SK-N-MC (cell line): Measurements from ENCODE around the gene EME2.

Experiments
- EZH2 ChIP-seq: fragments of 200-600 bp; sonication (generic); IDR thresholded peaks from one replicate; pipeline ENCODE4 v1.6.1; 2017; ENCODE audit warnings: antibody characterized with exemption
- POLR2AphosphoS5 ChIP-seq: IDR thresholded peaks from 2 replicates; pipeline ENCODE4 v1.6.1; 2012; ENCODE audit warnings: mild to moderate bottlenecking, low read depth, low read length, borderline replicate concordance

GRCh38 chr16:1745181-1745899 lies 27.3 kb upstream of the EME2 start:
- no peak for TF ChIP-seq EZH2
- TF ChIP-seq POLR2AphosphoS5: no peak
